Measurements from ENCODE around the gene MOAP1. TPM values are rescaled to one million over a fixed set of nuclear protein-coding genes. Genes with fewer than 3 reads are reported as not detected.

The MOAP1 gene
- 52.5 TPM for total RNA-seq

GRCh38 chr14:93184391-93185348, at the start of gene MOAP1, which contains the start of gene LYSET:
Gene MOAP1 (minus strand): TSS chr14:93184897. CDS start chr14:93184242, 655 bp downstream.
Gene LYSET (plus strand): TSS chr14:93185317. CDS start chr14:93185406, 89 bp downstream.

GRCh38 chr14:93206793-93207467, 22.2 kb upstream of the MOAP1 start, which contains the start of the genes GON7 and UBR7:
Gene GON7 (minus strand): TSS chr14:93207065. CDS start chr14:93207037, 28 bp downstream.
Gene UBR7 (plus strand): TSS chr14:93207256. CDS start chr14:93207292, 36 bp downstream.

Other genes starting within 250 kb of the MOAP1 start
- 21.8 TPM for gene ITPK1, start 69.0 kb downstream of the MOAP1 start, total RNA-seq
- gene LYSET, start 420 bp upstream of the MOAP1 start, total RNA-seq, result 13.0 TPM
- gene GON7, start 22.2 kb upstream of the MOAP1 start, total RNA-seq, result 16.0 TPM
- gene UBR7, start 22.4 kb upstream of the MOAP1 start, total RNA-seq, result 53.4 TPM
- gene BTBD7, start 148.1 kb upstream of the MOAP1 start, total RNA-seq, result 51.7 TPM
- gene COX8C, start 162.3 kb upstream of the MOAP1 start, total RNA-seq, result not detected
- gene UNC79, start 246.0 kb upstream of the MOAP1 start, total RNA-seq, result 1.1 TPM